ENCODE measurements around the gene SLC40A1. TPM values are rescaled to one million over a fixed set of nuclear protein-coding genes. Genes with fewer than 3 reads are reported as not detected.

The SLC40A1 gene
- total and polyA plus RNA-seq, 7 donors = 8.4 to 65.7 (median 27.8) TPM

- no peaks in the 10 kb centered on the region for H3K9me3 ChIP-seq
- DNase-seq (no peak), ATAC-seq (no peak)
- H3K4me1 ChIP-seq = no peaks in the 10 kb centered on the region
- no peak overlapping the region for H3K4me3 ChIP-seq
- TF ChIP-seq CTCF (IDR thresholded peaks at IDR 0.05) = no peak
- no peaks in the 10 kb centered on the region for H3K36me3 ChIP-seq (ENCODE audit: insufficient read depth in 1 of 2, low read depth in 1 of 2)
- H3K27me3 ChIP-seq (ENCODE audit: insufficient read depth in 3 of 3, low read length in 2 of 3) = no peaks in the 10 kb centered on the region
- 71 to 79% (median 78%) methylated on average over 3 of the region's 3 CpGs for WGBS, 3 donors
- intact Hi-C loops (cut with DNase I) = no loop called here
- no peak overlapping the region for H3K27ac ChIP-seq
Observed at GRCh38 chr2:189601043-189601442, 20.5 kb upstream of the SLC40A1 start.

GRCh38 chr2:189599245-189599644, 18.7 kb upstream of the SLC40A1 start:
- no peak for TF ChIP-seq CTCF (IDR thresholded peaks at IDR 0.05)
- DNase-seq (no peak), ATAC-seq (no peak)
- no peaks in the 10 kb centered on the region for H3K4me1 ChIP-seq
- H3K27ac ChIP-seq = no peak overlapping the region
- no peaks in the 10 kb centered on the region for H3K9me3 ChIP-seq
- no peaks in the 10 kb centered on the region for H3K36me3 ChIP-seq (ENCODE audit: insufficient read depth in 1 of 2, low read depth in 1 of 2)
- no peaks in the 10 kb centered on the region for H3K27me3 ChIP-seq (ENCODE audit: insufficient read depth in 3 of 3, low read length in 2 of 3)
- no peak overlapping the region for H3K4me3 ChIP-seq
- intact Hi-C loops (cut with DNase I) = no loop called here
- 26 to 38% (median 28%) methylated on average over 1 of the region's 1 CpG for WGBS, 3 donors

- ATAC-seq = no peak
- DNase-seq = no peak
- H3K36me3 ChIP-seq (ENCODE audit: insufficient read depth in 1 of 2, low read depth in 1 of 2) = no peaks in the 10 kb centered on the region
- intact Hi-C loops (cut with DNase I) = no loop called here
- no peaks in the 10 kb centered on the region for H3K27me3 ChIP-seq (ENCODE audit: insufficient read depth in 3 of 3, low read length in 2 of 3)
- no peak for TF ChIP-seq CTCF (IDR thresholded peaks at IDR 0.05)
- 65 to 83% (median 75%) methylated on average over 3 of the region's 3 CpGs for WGBS, 3 donors
- no peak overlapping the region for H3K27ac ChIP-seq
- H3K4me1 ChIP-seq = no peaks in the 10 kb centered on the region
- no peak overlapping the region for H3K4me3 ChIP-seq
- H3K9me3 ChIP-seq = no peaks in the 10 kb centered on the region
Observed at GRCh38 chr2:189595417-189595816, 14.8 kb upstream of the SLC40A1 start.

- 91 to 98% (median 93%) methylated on average over 2 of the region's 2 CpGs for WGBS, 3 donors
- intact Hi-C loops (cut with DNase I) = no loop called here
- Histone ChIP-seq H3K27me3 (ENCODE audit: insufficient read depth in 3 of 3, low read length in 2 of 3) (no peaks in the 10 kb centered on the region), H3K27ac (no peak overlapping the region), H3K4me3 (no peak overlapping the region), H3K4me1 (no peaks in the 10 kb centered on the region), H3K36me3 (ENCODE audit: insufficient read depth in 1 of 2, low read depth in 1 of 2) (no peaks in the 10 kb centered on the region), H3K9me3 (no peaks in the 10 kb centered on the region)
- DNase-seq (no peak), ATAC-seq (no peak)
- TF ChIP-seq CTCF (IDR thresholded peaks at IDR 0.05) = no peak
Observed at GRCh38 chr2:189594305-189594704, 13.7 kb upstream of the SLC40A1 start.

GRCh38 chr2:189593115-189593514, 12.5 kb upstream of the SLC40A1 start:
- H3K9me3 ChIP-seq = no peaks in the 10 kb centered on the region
- H3K4me3 ChIP-seq = no peak overlapping the region
- DNase-seq = no peak
- intact Hi-C loops (cut with DNase I) = no loop called here
- no peaks in the 10 kb centered on the region for H3K27me3 ChIP-seq (ENCODE audit: insufficient read depth in 3 of 3, low read length in 2 of 3)
- WGBS, 3 donors = 95 to 96% (median 96%) methylated on average over 3 of the region's 3 CpGs
- no peaks in the 10 kb centered on the region for H3K36me3 ChIP-seq (ENCODE audit: insufficient read depth in 1 of 2, low read depth in 1 of 2)
- H3K27ac ChIP-seq = no peak overlapping the region
- ATAC-seq = no peak
- TF ChIP-seq CTCF (IDR thresholded peaks at IDR 0.05) = no peak
- no peaks in the 10 kb centered on the region for H3K4me1 ChIP-seq
